C4-2B (cell line): Measurements from ENCODE around the gene SLC7A10.

ENCODE experiments used
- ZFX ChIP-seq: fragments of 450-650 bp; IDR thresholded peaks from 2 replicates; pipeline ENCODE4 v1.6.1; 2017
- TF ChIP-seq, protein P1 (sequence below): fragments of 450-650 bp; conservative IDR thresholded peaks from 2 replicates; pipeline ENCODE4 v1.5.1; 2017; ENCODE audit warnings: mild to moderate bottlenecking

- TF ChIP-seq, protein P1, sequence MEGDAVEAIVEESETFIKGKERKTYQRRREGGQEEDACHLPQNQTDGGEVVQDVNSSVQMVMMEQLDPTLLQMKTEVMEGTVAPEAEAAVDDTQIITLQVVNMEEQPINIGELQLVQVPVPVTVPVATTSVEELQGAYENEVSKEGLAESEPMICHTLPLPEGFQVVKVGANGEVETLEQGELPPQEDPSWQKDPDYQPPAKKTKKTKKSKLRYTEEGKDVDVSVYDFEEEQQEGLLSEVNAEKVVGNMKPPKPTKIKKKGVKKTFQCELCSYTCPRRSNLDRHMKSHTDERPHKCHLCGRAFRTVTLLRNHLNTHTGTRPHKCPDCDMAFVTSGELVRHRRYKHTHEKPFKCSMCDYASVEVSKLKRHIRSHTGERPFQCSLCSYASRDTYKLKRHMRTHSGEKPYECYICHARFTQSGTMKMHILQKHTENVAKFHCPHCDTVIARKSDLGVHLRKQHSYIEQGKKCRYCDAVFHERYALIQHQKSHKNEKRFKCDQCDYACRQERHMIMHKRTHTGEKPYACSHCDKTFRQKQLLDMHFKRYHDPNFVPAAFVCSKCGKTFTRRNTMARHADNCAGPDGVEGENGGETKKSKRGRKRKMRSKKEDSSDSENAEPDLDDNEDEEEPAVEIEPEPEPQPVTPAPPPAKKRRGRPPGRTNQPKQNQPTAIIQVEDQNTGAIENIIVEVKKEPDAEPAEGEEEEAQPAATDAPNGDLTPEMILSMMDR: no peak
- TF ChIP-seq ZFX: no peak
These were observed 14.6 kb upstream of the SLC7A10 start for GRCh38 chr19:33240181-33240771.
